Activated B cell treated with CpG ODN at 0.5 μM for 24 hours (primary cell): ENCODE results near the gene PTPRT. TPM values are rescaled to one million over a fixed set of nuclear protein-coding genes. Genes with fewer than 3 reads are reported as not detected.

ENCODE experiments used
- ATAC-seq: fragments of 200-7000 bp; cut with Tn5 transposase; one replicate; pipeline ENCODE4 v1.10.0; 2021; ENCODE audit warnings: low read depth, mild to moderate bottlenecking, moderate library complexity
- CTCF ChIA-PET: fragments of 350-600 bp; sonication (Branson Sonifier 250); formaldehyde crosslinking; loops from one replicate; lab custom pipeline; 2021; ENCODE audit warnings: antibody characterized with exemption; lab: Charles Lee
- POLR2A ChIA-PET: fragments of 350-600 bp; sonication (Branson Sonifier 250); formaldehyde crosslinking; loops from one replicate; lab custom pipeline; 2021; ENCODE audit warnings: antibody characterized with exemption; lab: Charles Lee
- DNase-seq: peaks from one replicate; pipeline ENCODE4 v3.0.0; 2022
- H3K27ac Mint-ChIP-seq: one replicate; pipeline ENCODE4 v1.8.0; 2020; ENCODE audit warnings: mixed read lengths
- H3K27me3 Mint-ChIP-seq: one replicate; pipeline ENCODE4 v1.8.0; 2021; ENCODE audit warnings: mixed read lengths
- H3K36me3 Mint-ChIP-seq: one replicate; pipeline ENCODE4 v1.8.0; 2021; ENCODE audit warnings: low read depth, mixed read lengths
- H3K4me1 Mint-ChIP-seq: one replicate; pipeline ENCODE4 v1.8.0; 2021; ENCODE audit warnings: mixed read lengths
- H3K4me3 Mint-ChIP-seq: one replicate; pipeline ENCODE4 v1.8.0; 2020; ENCODE audit warnings: mild to moderate bottlenecking, mixed read lengths
- H3K9me3 Mint-ChIP-seq: one replicate; pipeline ENCODE4 v1.8.0; 2020; ENCODE audit warnings: mixed read lengths
- CTCF ChIP-seq: fragments of 200-600 bp; IDR thresholded peaks from one replicate; pipeline ENCODE4 v1.8.0; 2022; ENCODE audit warnings: antibody characterized with exemption, mild to moderate bottlenecking
- intact Hi-C: fragments of 100-400 bp; cut with micrococcal nuclease; formaldehyde crosslinking; loops from one replicate; pipeline ENCODE4 v1.15.1; 2024
- total RNA-seq: library from RNA; stranded (reverse); gene quantifications from 2 replicates; pipeline ENCODE4 v1.2.3, GENCODE V29; 2022

PTPRT gene
- total RNA-seq, 1 donor from 2014 or later, result not detected

GRCh38 chr20:42975974-42976373 is 213.7 kb downstream of the PTPRT start:
- Mint-ChIP-seq H3K36me3 (no peaks in the 10 kb centered on the region), H3K9me3 (no peaks in the 10 kb centered on the region), H3K27ac (no peak overlapping the region), H3K4me3 (no peak overlapping the region), H3K27me3 (no peaks in the 10 kb centered on the region), H3K4me1 (no peaks in the 10 kb centered on the region)
- POLR2A ChIA-PET, result no interaction called here
- intact Hi-C loops, result no loop called here
- ATAC-seq, result no peak
- TF ChIP-seq CTCF, result no peak
- CTCF ChIA-PET, result no interaction called here
- no peak for DNase-seq

- H3K4me3 Mint-ChIP-seq, result no peak overlapping the region
- ATAC-seq (no peak), DNase-seq (no peak)
- no peaks in the 10 kb centered on the region for H3K36me3 Mint-ChIP-seq
- no peaks in the 10 kb centered on the region for H3K4me1 Mint-ChIP-seq
- no peaks in the 10 kb centered on the region for H3K27me3 Mint-ChIP-seq
- no peaks in the 10 kb centered on the region for H3K9me3 Mint-ChIP-seq
- no peak for TF ChIP-seq CTCF
- ChIA-PET CTCF (no interaction called here), POLR2A (no interaction called here)
- intact Hi-C loops, result no loop called here
- no peak overlapping the region for H3K27ac Mint-ChIP-seq
Measured at GRCh38 chr20:42974347-42974746, 215.4 kb downstream of the PTPRT start.

- TF ChIP-seq CTCF, result no peak
- intact Hi-C loops, result no loop called here
- no peak overlapping the region for H3K4me3 Mint-ChIP-seq
- no peaks in the 10 kb centered on the region for H3K4me1 Mint-ChIP-seq
- POLR2A ChIA-PET, result no interaction called here
- no peak for ATAC-seq
- no peaks in the 10 kb centered on the region for H3K27me3 Mint-ChIP-seq
- no peaks in the 10 kb centered on the region for H3K9me3 Mint-ChIP-seq
- H3K27ac Mint-ChIP-seq, result no peak overlapping the region
- CTCF ChIA-PET, result no interaction called here
- no peaks in the 10 kb centered on the region for H3K36me3 Mint-ChIP-seq
- no peak for DNase-seq
Measured at GRCh38 chr20:42972591-42972990, 217.1 kb downstream of the PTPRT start.

GRCh38 chr20:42968746-42969145 is 221.0 kb downstream of the PTPRT start:
- intact Hi-C loops, result no loop called here
- Mint-ChIP-seq H3K9me3 (peaks cover 2% of the 10 kb centered on the region), H3K27ac (no peak overlapping the region), H3K4me3 (no peak overlapping the region), H3K27me3 (no peaks in the 10 kb centered on the region), H3K36me3 (no peaks in the 10 kb centered on the region), H3K4me1 (no peaks in the 10 kb centered on the region)
- ChIA-PET POLR2A (no interaction called here), CTCF (no interaction called here)
- TF ChIP-seq CTCF, result no peak
- DNase-seq (no peak), ATAC-seq (no peak)

GRCh38 chr20:42963796-42964195 is 225.9 kb downstream of the PTPRT start:
- no peak for TF ChIP-seq CTCF
- intact Hi-C loops, result no loop called here
- ChIA-PET POLR2A (no interaction called here), CTCF (no interaction called here)
- Mint-ChIP-seq H3K9me3 (peaks cover 3% of the 10 kb centered on the region), H3K4me1 (no peaks in the 10 kb centered on the region), H3K27ac (no peak overlapping the region), H3K36me3 (no peaks in the 10 kb centered on the region), H3K4me3 (no peak overlapping the region), H3K27me3 (no peaks in the 10 kb centered on the region)
- no peak for DNase-seq
- ATAC-seq, result no peak
